Neural progenitor cell (in vitro differentiated cells): Measurements from ENCODE around the gene VTI1A.

ENCODE experiments used
- EZH2 ChIP-seq: fragments of 200-600 bp; sonication (generic); IDR thresholded peaks from 2 replicates; pipeline ENCODE4 v1.6.1; 2017; ENCODE audit warnings: antibody characterized with exemption, mild to moderate bottlenecking, moderate library complexity
- EZH2phosphoT487 ChIP-seq: fragments of 200-600 bp; sonication (generic); IDR thresholded peaks from 2 replicates; pipeline ENCODE4 v1.6.1; 2017; ENCODE audit warnings: antibody characterized with exemption
- TF ChIP-seq, protein P1 (sequence below): fragments of 200-600 bp; sonication (generic); IDR thresholded peaks from 2 replicates; pipeline ENCODE4 v1.5.1; 2017; ENCODE audit warnings: antibody characterized with exemption, mild to moderate bottlenecking

DNA sequence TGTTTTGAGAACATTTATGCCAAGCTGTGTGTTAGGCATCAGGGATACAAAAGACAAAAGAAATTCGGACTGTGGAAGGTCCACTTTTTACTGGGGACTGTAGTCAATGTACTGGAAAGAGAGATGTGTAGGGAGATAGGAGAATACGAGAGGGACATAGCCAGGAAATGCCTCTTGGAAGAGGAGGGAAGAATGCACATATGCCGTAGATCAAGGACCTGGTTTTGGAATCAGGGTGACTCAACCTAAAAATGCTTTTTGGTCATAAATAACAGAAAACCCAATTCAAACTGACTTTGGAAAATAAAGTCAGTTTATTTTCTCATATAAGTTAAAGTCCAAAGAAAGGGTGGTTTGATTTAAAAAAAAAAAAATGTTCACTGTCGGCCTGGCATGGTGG, 362.7 kb downstream of the VTI1A start:
- TF ChIP-seq EZH2phosphoT487, result no peak
- TF ChIP-seq, protein P1, sequence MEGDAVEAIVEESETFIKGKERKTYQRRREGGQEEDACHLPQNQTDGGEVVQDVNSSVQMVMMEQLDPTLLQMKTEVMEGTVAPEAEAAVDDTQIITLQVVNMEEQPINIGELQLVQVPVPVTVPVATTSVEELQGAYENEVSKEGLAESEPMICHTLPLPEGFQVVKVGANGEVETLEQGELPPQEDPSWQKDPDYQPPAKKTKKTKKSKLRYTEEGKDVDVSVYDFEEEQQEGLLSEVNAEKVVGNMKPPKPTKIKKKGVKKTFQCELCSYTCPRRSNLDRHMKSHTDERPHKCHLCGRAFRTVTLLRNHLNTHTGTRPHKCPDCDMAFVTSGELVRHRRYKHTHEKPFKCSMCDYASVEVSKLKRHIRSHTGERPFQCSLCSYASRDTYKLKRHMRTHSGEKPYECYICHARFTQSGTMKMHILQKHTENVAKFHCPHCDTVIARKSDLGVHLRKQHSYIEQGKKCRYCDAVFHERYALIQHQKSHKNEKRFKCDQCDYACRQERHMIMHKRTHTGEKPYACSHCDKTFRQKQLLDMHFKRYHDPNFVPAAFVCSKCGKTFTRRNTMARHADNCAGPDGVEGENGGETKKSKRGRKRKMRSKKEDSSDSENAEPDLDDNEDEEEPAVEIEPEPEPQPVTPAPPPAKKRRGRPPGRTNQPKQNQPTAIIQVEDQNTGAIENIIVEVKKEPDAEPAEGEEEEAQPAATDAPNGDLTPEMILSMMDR, result no peak
- TF ChIP-seq EZH2, result no peak
